Measurements from ENCODE around the gene VSTM2B. TPM values are rescaled to one million over a fixed set of nuclear protein-coding genes. Genes with fewer than 3 reads are reported as not detected.

VSTM2B gene
- total RNA-seq, 1 donor from 2014 or later = not detected

DNA sequence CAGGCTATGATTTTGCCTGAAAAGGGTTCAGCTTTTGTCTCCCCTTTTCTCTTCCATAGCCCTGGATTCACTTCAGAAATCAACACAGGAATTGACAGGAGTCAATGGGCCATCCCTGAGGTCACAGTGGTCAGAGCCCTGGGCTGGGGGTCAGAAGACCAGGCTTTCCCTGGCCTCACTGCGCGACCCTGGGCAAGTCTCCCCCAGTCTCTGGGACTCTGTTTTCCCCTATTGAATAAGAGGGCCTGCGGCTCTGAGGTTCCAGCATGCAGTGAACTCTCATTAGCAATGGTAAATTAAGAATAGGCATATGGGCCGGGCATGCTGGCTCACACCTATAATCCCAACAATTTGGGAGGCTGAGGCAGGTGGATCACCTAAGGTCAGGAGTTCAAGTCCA is 30.7 kb upstream of the VSTM2B start:
- Histone ChIP-seq H3K27me3 (ENCODE audit: control insufficient read depth in 3 of 3, insufficient read depth in 3 of 3, low read length in 3 of 3) (peaks cover 6 to 22% (median 19%) of the 10 kb centered on the region in 3 donors), H3K27ac (ENCODE audit: low read depth, low read length) (no peak overlapping the region), H3K4me1 (ENCODE audit: control insufficient read depth in 3 of 3, insufficient read depth in 3 of 3, low read length in 3 of 3) (no peaks in the 10 kb centered on the region), H3K9me3 (ENCODE audit: control insufficient read depth in 3 of 3, low read length in 3 of 3) (no peaks in the 10 kb centered on the region), H3K36me3 (ENCODE audit: control insufficient read depth in 3 of 3, insufficient read depth in 3 of 3, low read length in 3 of 3) (no peaks in the 10 kb centered on the region), H3K9ac (ENCODE audit: low read depth in 1 of 3, low read length in 3 of 3) (no peak overlapping the region), H3K4me3 (ENCODE audit: low read length in 3 of 3) (no peak overlapping the region)

DNA sequence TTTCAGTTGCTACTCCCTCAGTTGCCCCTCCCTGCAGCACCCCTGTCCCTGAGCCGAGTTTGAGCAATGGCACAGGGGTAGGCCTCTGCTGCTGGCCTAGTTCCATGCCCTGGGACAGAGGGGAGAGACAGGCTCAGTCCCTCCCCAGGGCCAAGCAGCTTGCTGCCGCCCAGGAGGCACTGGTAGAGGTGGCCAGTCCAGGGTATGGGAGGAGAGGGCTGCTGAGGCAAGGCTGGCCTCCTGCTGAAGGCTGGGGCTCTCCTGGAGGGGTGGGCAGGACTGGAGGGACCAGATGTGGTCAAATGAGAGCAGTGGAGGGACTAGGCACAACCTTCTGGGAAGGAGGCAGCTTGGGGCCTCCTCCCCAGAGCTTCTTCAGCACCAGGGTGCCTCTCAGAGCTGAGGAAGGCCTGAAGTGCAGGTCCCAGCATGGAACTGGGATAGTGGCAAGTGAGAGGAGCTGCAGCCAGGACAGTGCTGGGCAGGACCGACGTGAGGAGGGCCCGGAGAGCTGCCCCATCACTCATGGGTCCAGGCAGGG is 29.8 kb upstream of the VSTM2B start:
- Histone ChIP-seq H3K27me3 (ENCODE audit: control insufficient read depth in 3 of 3, insufficient read depth in 3 of 3, low read length in 3 of 3) (peaks cover 5 to 19% (median 15%) of the 10 kb centered on the region in 3 donors), H3K9ac (ENCODE audit: low read depth in 1 of 3, low read length in 3 of 3) (no peak overlapping the region), H3K27ac (ENCODE audit: low read depth, low read length) (no peak overlapping the region), H3K4me1 (ENCODE audit: control insufficient read depth in 3 of 3, insufficient read depth in 3 of 3, low read length in 3 of 3) (no peaks in the 10 kb centered on the region), H3K36me3 (ENCODE audit: control insufficient read depth in 3 of 3, insufficient read depth in 3 of 3, low read length in 3 of 3) (no peaks in the 10 kb centered on the region), H3K4me3 (ENCODE audit: low read length in 3 of 3) (no peak overlapping the region), H3K9me3 (ENCODE audit: control insufficient read depth in 3 of 3, low read length in 3 of 3) (no peaks in the 10 kb centered on the region)

DNA sequence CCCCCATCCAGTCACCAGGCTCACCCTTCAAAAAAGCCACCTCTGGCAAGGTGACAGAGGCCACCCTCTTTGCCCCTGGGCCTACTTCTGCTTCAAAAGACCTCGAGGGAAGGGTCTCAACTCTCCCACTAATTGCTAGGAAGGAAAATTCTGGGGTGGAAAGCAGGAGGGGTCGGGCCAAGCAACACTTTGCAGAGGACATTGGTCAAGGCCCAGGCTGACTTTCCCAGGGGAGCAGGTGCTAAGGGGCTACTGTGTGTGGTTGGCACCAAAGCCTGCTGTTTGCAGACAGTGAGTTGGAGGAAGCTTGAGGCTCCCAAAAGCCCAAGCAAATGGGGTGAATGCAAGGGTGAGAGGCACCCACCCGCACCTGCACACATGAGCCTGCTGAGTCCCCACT is 28.6 kb upstream of the VSTM2B start:
- Histone ChIP-seq H3K4me3 (ENCODE audit: low read length in 3 of 3) (no peak overlapping the region), H3K27me3 (ENCODE audit: control insufficient read depth in 3 of 3, insufficient read depth in 3 of 3, low read length in 3 of 3) (peaks cover under 1 to 16% (median 14%) of the 10 kb centered on the region in 3 donors), H3K36me3 (ENCODE audit: control insufficient read depth in 3 of 3, insufficient read depth in 3 of 3, low read length in 3 of 3) (no peaks in the 10 kb centered on the region), H3K9me3 (ENCODE audit: control insufficient read depth in 3 of 3, low read length in 3 of 3) (no peaks in the 10 kb centered on the region), H3K9ac (ENCODE audit: low read depth in 1 of 3, low read length in 3 of 3) (no peak overlapping the region), H3K27ac (ENCODE audit: low read depth, low read length) (no peak overlapping the region), H3K4me1 (ENCODE audit: control insufficient read depth in 3 of 3, insufficient read depth in 3 of 3, low read length in 3 of 3) (no peaks in the 10 kb centered on the region)

DNA sequence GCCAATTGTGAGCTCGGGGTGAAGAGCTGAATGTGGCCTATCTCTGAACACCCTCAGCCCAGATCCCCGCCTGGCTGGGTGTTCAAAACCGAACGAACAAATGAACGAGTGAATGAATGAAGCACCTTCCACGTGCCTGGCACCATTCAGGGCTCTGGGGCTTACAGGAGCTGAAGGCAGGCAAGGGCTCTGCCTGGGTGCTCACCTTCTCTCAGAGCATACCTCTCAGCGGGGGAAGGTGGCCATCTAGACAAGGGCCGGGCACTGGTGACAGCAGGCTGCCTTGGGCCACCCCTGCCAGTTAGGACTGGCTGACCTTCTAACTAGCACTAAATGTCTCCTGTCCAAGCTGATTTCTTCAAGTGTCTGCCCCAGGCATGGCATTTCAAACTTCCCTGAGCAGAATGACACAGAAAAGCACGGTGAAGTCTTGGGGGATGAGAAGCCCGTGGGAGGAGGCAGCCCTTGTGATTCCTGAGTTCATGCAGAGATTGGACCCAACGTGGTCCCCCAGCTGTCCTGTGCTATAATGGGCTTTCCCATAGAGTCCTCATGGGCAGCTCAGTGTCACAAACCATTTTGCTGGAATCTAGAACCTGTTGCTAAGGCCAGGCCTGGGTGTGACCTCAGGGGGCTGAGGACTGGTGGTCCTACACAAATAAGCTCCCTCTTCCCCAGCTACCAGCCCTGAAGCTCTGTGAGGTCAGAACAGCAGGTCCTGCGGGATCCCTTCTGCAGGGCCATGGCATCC is 27.9 kb upstream of the VSTM2B start:
- Histone ChIP-seq H3K4me1 (ENCODE audit: control insufficient read depth in 3 of 3, insufficient read depth in 3 of 3, low read length in 3 of 3) (no peaks in the 10 kb centered on the region), H3K9me3 (ENCODE audit: control insufficient read depth in 3 of 3, low read length in 3 of 3) (no peaks in the 10 kb centered on the region), H3K36me3 (ENCODE audit: control insufficient read depth in 3 of 3, insufficient read depth in 3 of 3, low read length in 3 of 3) (no peaks in the 10 kb centered on the region), H3K27me3 (ENCODE audit: control insufficient read depth in 3 of 3, insufficient read depth in 3 of 3, low read length in 3 of 3) (peaks cover 0 to 15% (median 11%) of the 10 kb centered on the region in 3 donors), H3K27ac (ENCODE audit: low read depth, low read length) (no peak overlapping the region), H3K9ac (ENCODE audit: low read depth in 1 of 3, low read length in 3 of 3) (no peak overlapping the region), H3K4me3 (ENCODE audit: low read length in 3 of 3) (no peak overlapping the region)

GRCh38 chr19:29499261-29499920 is 26.4 kb upstream of the VSTM2B start:
- no peaks in the 10 kb centered on the region for H3K9me3 ChIP-seq (ENCODE audit: control insufficient read depth in 3 of 3, low read length in 3 of 3)
- no peak overlapping the region for H3K9ac ChIP-seq (ENCODE audit: low read depth in 1 of 3, low read length in 3 of 3)
- no peaks in the 10 kb centered on the region for H3K36me3 ChIP-seq (ENCODE audit: control insufficient read depth in 3 of 3, insufficient read depth in 3 of 3, low read length in 3 of 3)
- H3K27ac ChIP-seq (ENCODE audit: low read depth, low read length) = no peak overlapping the region
- peaks cover 0 to 15% (median 11%) of the 10 kb centered on the region in 3 donors for H3K27me3 ChIP-seq (ENCODE audit: control insufficient read depth in 3 of 3, insufficient read depth in 3 of 3, low read length in 3 of 3)
- H3K4me1 ChIP-seq (ENCODE audit: control insufficient read depth in 3 of 3, insufficient read depth in 3 of 3, low read length in 3 of 3) = no peaks in the 10 kb centered on the region
- no peak overlapping the region for H3K4me3 ChIP-seq (ENCODE audit: low read length in 3 of 3)

- Histone ChIP-seq H3K27me3 (ENCODE audit: control insufficient read depth in 3 of 3, insufficient read depth in 3 of 3, low read length in 3 of 3) (peaks cover 0 to 15% (median 11%) of the 10 kb centered on the region in 3 donors), H3K4me3 (ENCODE audit: low read length in 3 of 3) (no peak overlapping the region), H3K9ac (ENCODE audit: low read depth in 1 of 3, low read length in 3 of 3) (no peak overlapping the region), H3K27ac (ENCODE audit: low read depth, low read length) (no peak overlapping the region), H3K9me3 (ENCODE audit: control insufficient read depth in 3 of 3, low read length in 3 of 3) (no peaks in the 10 kb centered on the region), H3K4me1 (ENCODE audit: control insufficient read depth in 3 of 3, insufficient read depth in 3 of 3, low read length in 3 of 3) (no peaks in the 10 kb centered on the region), H3K36me3 (ENCODE audit: control insufficient read depth in 3 of 3, insufficient read depth in 3 of 3, low read length in 3 of 3) (no peaks in the 10 kb centered on the region)
Observed at GRCh38 chr19:29499921-29500590, 25.7 kb upstream of the VSTM2B start.

DNA sequence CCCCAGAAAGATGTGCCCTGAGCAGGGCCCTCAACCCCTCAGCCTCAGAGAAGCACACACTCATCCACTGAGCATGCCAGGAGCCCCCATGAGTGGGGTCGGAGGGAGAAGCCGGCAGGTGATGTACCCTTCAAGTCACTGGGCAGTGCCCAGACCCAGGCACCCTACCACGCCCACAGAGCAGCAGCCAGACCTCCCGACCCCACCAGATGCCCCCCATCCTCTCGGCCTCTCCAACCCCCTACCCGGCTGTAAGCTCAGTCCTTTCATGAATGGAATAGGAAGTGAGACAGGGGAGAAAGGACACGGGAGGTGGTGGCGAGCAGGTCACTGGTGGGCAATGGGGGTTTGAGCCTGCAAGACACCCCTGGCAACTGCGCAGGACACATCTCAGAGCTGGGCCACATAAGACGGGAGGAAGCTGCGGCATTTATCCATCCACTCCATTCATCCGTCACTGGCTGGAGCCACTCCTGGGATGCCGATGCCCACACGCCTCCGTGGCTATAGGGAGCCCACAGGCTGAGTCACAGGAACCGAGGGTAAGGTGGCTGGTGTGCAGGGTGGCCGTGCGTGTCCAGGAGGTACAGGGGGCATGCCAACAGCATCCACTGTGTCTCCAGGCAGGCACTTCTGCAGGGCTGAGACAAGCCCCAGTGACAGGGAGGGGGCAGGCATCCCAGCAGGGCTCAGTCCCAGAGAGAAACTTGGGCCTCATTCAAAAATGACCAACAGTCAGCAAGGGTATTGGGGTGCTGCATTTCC is 23.8 kb upstream of the VSTM2B start:
- Histone ChIP-seq H3K4me1 (ENCODE audit: control insufficient read depth in 3 of 3, insufficient read depth in 3 of 3, low read length in 3 of 3) (no peaks in the 10 kb centered on the region), H3K9ac (ENCODE audit: low read depth in 1 of 3, low read length in 3 of 3) (no peak overlapping the region), H3K36me3 (ENCODE audit: control insufficient read depth in 3 of 3, insufficient read depth in 3 of 3, low read length in 3 of 3) (no peaks in the 10 kb centered on the region), H3K9me3 (ENCODE audit: control insufficient read depth in 3 of 3, low read length in 3 of 3) (no peaks in the 10 kb centered on the region), H3K27me3 (ENCODE audit: control insufficient read depth in 3 of 3, insufficient read depth in 3 of 3, low read length in 3 of 3) (peaks cover 0 to 13% (median 11%) of the 10 kb centered on the region in 3 donors), H3K4me3 (ENCODE audit: low read length in 3 of 3) (no peak overlapping the region), H3K27ac (ENCODE audit: low read depth, low read length) (no peak overlapping the region)

GRCh38 chr19:29502581-29502850 is 23.3 kb upstream of the VSTM2B start:
- peaks cover 0 to 11% (median 11%) of the 10 kb centered on the region in 3 donors for H3K27me3 ChIP-seq (ENCODE audit: control insufficient read depth in 3 of 3, insufficient read depth in 3 of 3, low read length in 3 of 3)

GRCh38 chr19:29503140-29503758 is 22.5 kb upstream of the VSTM2B start:
- no peak overlapping the region for H3K9ac ChIP-seq (ENCODE audit: low read depth in 1 of 3, low read length in 3 of 3)
- H3K27me3 ChIP-seq (ENCODE audit: control insufficient read depth in 3 of 3, insufficient read depth in 3 of 3, low read length in 3 of 3) = peaks cover 0 to 11% (median 11%) of the 10 kb centered on the region in 3 donors
- H3K4me3 ChIP-seq (ENCODE audit: low read length in 3 of 3) = no peak overlapping the region
- no peaks in the 10 kb centered on the region for H3K36me3 ChIP-seq (ENCODE audit: control insufficient read depth in 3 of 3, insufficient read depth in 3 of 3, low read length in 3 of 3)
- H3K4me1 ChIP-seq (ENCODE audit: control insufficient read depth in 3 of 3, insufficient read depth in 3 of 3, low read length in 3 of 3) = no peaks in the 10 kb centered on the region
- no peak overlapping the region for H3K27ac ChIP-seq (ENCODE audit: low read depth, low read length)
- no peaks in the 10 kb centered on the region for H3K9me3 ChIP-seq (ENCODE audit: control insufficient read depth in 3 of 3, low read length in 3 of 3)

More at GRCh38 chr19:29502581-29502850, 23.3 kb upstream of the VSTM2B start:
- Histone ChIP-seq H3K9me3 (ENCODE audit: control insufficient read depth in 3 of 3, low read length in 3 of 3) (no peaks in the 10 kb centered on the region), H3K9ac (ENCODE audit: low read depth in 1 of 3, low read length in 3 of 3) (no peak overlapping the region), H3K36me3 (ENCODE audit: control insufficient read depth in 3 of 3, insufficient read depth in 3 of 3, low read length in 3 of 3) (no peaks in the 10 kb centered on the region), H3K27ac (ENCODE audit: low read depth, low read length) (no peak overlapping the region), H3K4me3 (ENCODE audit: low read length in 3 of 3) (no peak overlapping the region), H3K4me1 (ENCODE audit: control insufficient read depth in 3 of 3, insufficient read depth in 3 of 3, low read length in 3 of 3) (no peaks in the 10 kb centered on the region)
